Measurements from ENCODE around the gene NLK.
A peak's percentile ranks its signal among the peaks of the same experiment; 100 is the strongest.

NLK gene

DNA sequence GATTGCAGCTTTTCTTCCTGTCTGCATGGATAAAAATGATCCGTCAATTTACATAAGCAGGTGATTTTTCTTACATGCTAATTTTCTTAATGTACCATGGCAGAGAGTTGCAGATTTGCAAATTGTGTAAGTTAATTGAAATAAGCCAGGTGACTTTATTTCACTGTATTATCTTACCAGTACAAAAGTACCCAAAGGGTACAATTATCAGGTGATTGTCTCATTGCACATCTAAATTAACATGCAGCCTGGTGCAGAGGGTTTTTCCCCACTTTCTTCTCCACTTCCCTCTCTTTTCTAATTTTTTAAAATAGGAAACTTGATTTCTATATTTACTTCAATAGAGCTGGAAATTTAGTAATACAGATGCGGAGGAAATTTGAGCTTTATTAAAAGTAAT lies 11.2 kb downstream of the NLK start:
- no peak for TF ChIP-seq CTCF (IDR thresholded peaks at IDR 0.05; ENCODE audit: insufficient read depth, low read depth, low read length, missing control alignments)
- no peak overlapping the region for H3K4me3 ChIP-seq (ENCODE audit: low read depth, low read length)
- no peak for DNase-seq (ENCODE audit: low read depth)

DNA sequence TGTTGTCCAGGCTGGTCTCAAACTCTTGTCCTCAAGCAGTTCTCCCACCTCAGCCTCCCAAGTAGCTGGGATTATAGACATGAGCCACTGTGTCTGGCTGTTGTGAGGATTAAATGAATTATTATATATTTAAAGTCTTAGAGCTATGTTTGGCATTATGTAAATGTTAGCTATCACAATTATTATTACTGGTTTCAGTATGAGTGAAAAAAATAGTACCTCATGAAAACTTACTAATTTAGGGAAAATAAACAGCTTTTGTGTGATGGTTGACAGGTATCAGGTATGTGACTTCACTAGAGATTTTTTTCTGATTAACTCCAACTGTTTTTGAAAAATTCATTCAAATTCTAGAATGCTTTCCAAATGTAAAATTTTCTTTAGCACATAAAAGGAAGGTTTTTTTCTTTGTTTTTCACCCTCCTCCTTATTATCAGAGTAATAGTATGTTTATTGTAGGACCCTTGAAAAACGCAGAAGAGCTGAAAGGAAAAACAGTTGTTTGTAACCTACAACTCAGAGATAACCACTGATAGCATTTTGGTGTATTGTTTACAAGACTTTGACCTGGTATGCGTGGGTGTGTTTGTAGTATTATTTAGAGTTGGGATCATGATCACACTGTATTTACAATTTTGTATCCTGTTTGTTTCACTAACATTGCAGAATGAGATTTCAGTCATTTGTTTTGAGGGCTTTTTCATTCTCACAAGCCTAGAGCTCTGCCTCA lies 13.2 kb downstream of the NLK start:
- TF ChIP-seq CTCF (IDR thresholded peaks at IDR 0.05; ENCODE audit: insufficient read depth, low read depth, low read length, missing control alignments) = no peak
- H3K4me3 ChIP-seq (ENCODE audit: low read depth, low read length) = peak overlapping the region; percentile 15; the same call in 1 of the 2 replicates
- DNase-seq (ENCODE audit: low read depth) = peak; percentile 48

DNA sequence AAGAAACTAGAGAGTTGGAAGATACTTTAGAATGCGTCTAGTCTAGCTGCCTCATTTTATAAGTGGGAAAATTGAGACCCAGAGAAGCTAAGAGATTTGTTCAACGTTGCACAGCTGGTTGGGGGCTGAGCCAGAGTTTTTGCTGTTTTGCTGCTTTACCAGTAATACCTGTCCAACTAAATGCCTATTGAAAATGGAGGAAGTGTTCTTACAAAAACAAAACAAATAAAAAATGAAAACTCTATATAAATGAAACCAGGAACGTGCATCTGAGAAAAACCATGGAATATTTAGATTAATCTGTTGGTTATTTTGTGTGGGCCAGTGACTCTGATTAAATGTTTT lies 13.8 kb downstream of the NLK start:
- no peak overlapping the region for H3K4me3 ChIP-seq (ENCODE audit: low read depth, low read length)
- TF ChIP-seq CTCF (IDR thresholded peaks at IDR 0.05; ENCODE audit: insufficient read depth, low read depth, low read length, missing control alignments) = no peak
- no peak for DNase-seq (ENCODE audit: low read depth)

DNA sequence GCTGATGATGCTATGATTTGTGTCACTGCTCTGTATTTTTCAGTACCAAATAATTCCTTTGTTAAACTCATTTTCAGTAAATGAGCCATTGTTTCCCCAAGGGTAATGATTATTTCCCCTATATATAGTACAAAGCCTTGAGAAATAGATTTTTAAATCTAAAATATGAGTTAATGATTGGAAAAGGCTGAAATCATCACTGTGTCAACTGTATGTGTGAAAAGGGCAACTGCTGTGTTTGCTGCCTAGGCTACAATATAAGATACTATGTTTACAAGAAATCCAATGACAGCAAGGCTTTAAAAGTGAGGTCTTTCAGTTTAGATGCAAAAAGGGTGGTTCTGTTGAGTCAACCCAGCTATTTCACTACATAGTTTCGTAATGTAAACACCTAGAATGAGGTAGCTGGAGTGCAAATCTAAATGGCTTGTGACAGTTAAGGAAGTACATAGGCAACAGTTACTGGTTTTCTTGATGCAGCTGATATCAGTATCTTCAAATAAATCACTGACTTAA lies 15.3 kb downstream of the NLK start:
- no peak for TF ChIP-seq CTCF (IDR thresholded peaks at IDR 0.05; ENCODE audit: insufficient read depth, low read depth, low read length, missing control alignments)
- H3K4me3 ChIP-seq (ENCODE audit: low read depth, low read length) = peak overlapping the region; percentile 33
- DNase-seq (ENCODE audit: low read depth) = peak; percentile 92

DNA sequence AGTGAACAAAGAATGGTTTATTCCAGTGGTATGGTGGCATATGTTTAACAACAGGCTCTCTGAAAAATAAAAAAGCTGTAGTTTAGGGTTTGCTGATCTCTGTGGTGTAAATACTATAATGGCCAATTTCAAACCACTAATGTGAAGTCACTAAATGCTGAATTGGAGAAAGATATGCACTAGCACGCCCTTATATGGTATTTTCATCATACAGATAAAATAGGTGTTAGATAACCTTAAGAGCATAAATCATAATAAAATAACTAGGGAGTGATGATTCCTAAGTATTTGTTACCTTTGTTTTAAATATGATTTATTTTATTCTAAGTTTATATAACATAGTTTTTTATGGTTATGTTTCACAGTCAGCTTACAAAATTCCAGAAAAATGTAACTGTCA lies 17.2 kb downstream of the NLK start:
- H3K4me3 ChIP-seq (ENCODE audit: low read depth, low read length) = no peak overlapping the region
- DNase-seq (ENCODE audit: low read depth) = no peak
- TF ChIP-seq CTCF (IDR thresholded peaks at IDR 0.05; ENCODE audit: insufficient read depth, low read depth, low read length, missing control alignments) = no peak

DNA sequence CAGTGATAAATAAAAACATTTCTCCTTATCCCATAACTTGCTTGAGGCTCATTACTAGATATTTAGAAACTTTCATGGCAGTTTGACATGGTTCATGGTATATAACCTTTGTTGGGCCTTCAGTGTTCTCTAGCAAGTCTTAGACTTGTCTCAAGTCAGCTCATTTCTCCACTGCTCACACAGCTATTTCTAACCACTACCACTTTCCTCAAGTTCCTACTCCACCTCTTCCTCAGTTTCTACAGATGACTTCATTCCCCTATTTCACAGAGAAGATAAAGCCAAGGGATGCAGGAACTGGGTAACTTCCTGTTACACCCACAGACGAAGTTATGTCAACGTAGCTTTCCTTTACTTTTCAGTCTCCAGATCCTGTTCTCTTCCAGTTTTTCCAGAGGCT lies 23.2 kb downstream of the NLK start:
- no peak overlapping the region for H3K4me3 ChIP-seq (ENCODE audit: low read depth, low read length)
- no peak for DNase-seq (ENCODE audit: low read depth)
- no peak for TF ChIP-seq CTCF (IDR thresholded peaks at IDR 0.05; ENCODE audit: insufficient read depth, low read depth, low read length, missing control alignments)

- no peak for TF ChIP-seq CTCF (IDR thresholded peaks at IDR 0.05; ENCODE audit: insufficient read depth, low read depth, low read length, missing control alignments)
- no peak overlapping the region for H3K4me3 ChIP-seq (ENCODE audit: low read depth, low read length)
- no peak for DNase-seq (ENCODE audit: low read depth)
Measured at GRCh38 chr17:28069061-28069460, 26.6 kb downstream of the NLK start.

All from GM12865 (cell line).